Motor neuron (in vitro differentiated cells): ENCODE data around the gene STEAP1B. TPM values are rescaled to one million over a fixed set of nuclear protein-coding genes. Genes with fewer than 3 reads are reported as not detected.

Experiments
- ATAC-seq, 8 experiments: fragments of 200-7000 bp; cut with Tn5 transposase; replicated peaks in 6 of 8; 2 replicates each; pipeline ENCODE4 v1.8.0; 2021; ENCODE audit warnings: mild to moderate bottlenecking in 8 of 8, moderate library complexity in 8 of 8
- H3K27ac ChIP-seq, 2 donors: fragments of 250-450 bp; sonication (Bioruptor Pico); 2 replicates each; pipeline ENCODE4 v1.9.0; 2021; ENCODE audit warnings: antibody characterized with exemption in 2 of 2, mild to moderate bottlenecking in 2 of 2, moderate library complexity in 1 of 2
- H3K4me1 ChIP-seq, 2 donors: fragments of 250-450 bp; sonication (Bioruptor Pico); replicated peaks in 1 of 2; 2 replicates each; pipeline ENCODE4 v1.6.1; 2021; ENCODE audit warnings: antibody characterized with exemption in 2 of 2, mild to moderate bottlenecking in 2 of 2, moderate library complexity in 1 of 2
- H3K4me3 ChIP-seq, 5 donors: fragments of 250-450 bp; sonication (Bioruptor Pico); 2 replicates each; pipeline ENCODE4 v1.9.0; 2021; ENCODE audit warnings: antibody characterized with exemption in 5 of 5, mild to moderate bottlenecking in 5 of 5, moderate library complexity in 4 of 5
- WGBS, 10 experiments: fragments of 450-650 bp; shearing (Covaris generic); methylation state at CpG; one replicate each; pipeline ENCODE4 v1.0.0; 2022; 5-methylcytosine and 5-hydroxymethylcytosine counted together
- in situ Hi-C, 9 experiments: fragments of 400-800 bp; cut with MboI; loops; one replicate each; pipeline ENCODE4 v1.15.0; 2021; ENCODE audit warnings: low sequenced_read_pairs in 9 of 9, low pct_unique_long_range_greater_than_20kb in 2 of 9; ENCODE audit not compliant: unreplicated experiment in 9 of 9
- total RNA-seq, 8 experiments: library from RNA; unstranded; fragments of 300-600 nt; gene quantifications; 2 replicates each; pipeline versions ENCODE4 v1.2.3 to v1.2.4, GENCODE V29; 2022

STEAP1B gene
- total RNA-seq, 8 experiments from 2014 or later, result 0.11 to 5.3 (median 2.5) TPM

GRCh38 chr7:22419488-22419887 lies 80.5 kb downstream of the STEAP1B start:
- in situ Hi-C loops, result no loop called here
- Histone ChIP-seq H3K4me1 (no peaks in the 10 kb centered on the region), H3K4me3 (no peak overlapping the region), H3K27ac (no peak overlapping the region)
- no peak for ATAC-seq
- WGBS, 10 experiments, result 60 to 100% (median 94%) methylated on average over 1 to 6 of the region's 7 CpGs; no CpG with 5 or more reads in 3 of the 10 experiments

GRCh38 chr7:22418251-22419046 lies 81.5 kb downstream of the STEAP1B start:
- ATAC-seq, result no peak
- Histone ChIP-seq H3K4me3 (no peak overlapping the region), H3K4me1 (no peaks in the 10 kb centered on the region), H3K27ac (no peak overlapping the region)
- in situ Hi-C loops, result no loop called here
- 40 to 100% (median 70%) methylated on average over 1 to 6 of the region's 6 CpGs; no CpG with 5 or more reads in 3 of the 10 experiments for WGBS, 10 experiments

GRCh38 chr7:22417841-22418240 lies 82.1 kb downstream of the STEAP1B start:
- no peak overlapping the region for H3K27ac ChIP-seq
- no peak overlapping the region for H3K4me3 ChIP-seq
- in situ Hi-C loops, result no loop called here
- no peak for ATAC-seq
- WGBS, 10 experiments, result 70 to 100% (median 83%) methylated on average over 1 to 5 of the region's 5 CpGs; no CpG with 5 or more reads in 3 of the 10 experiments
- no peaks in the 10 kb centered on the region for H3K4me1 ChIP-seq

GRCh38 chr7:22417349-22417748 lies 82.6 kb downstream of the STEAP1B start:
- peak in 1 of 8 experiments; percentile 19 for ATAC-seq
- no peak overlapping the region for H3K27ac ChIP-seq
- WGBS, 10 experiments, result 0 to 100% (median 87%) methylated on average over 1 to 2 of the region's 2 CpGs; no CpG with 5 or more reads in 2 of the 10 experiments
- peaks cover 0 to 2% of the 10 kb centered on the region in 2 donors for H3K4me1 ChIP-seq
- in situ Hi-C loops, result no loop called here
- no peak overlapping the region for H3K4me3 ChIP-seq

- H3K27ac ChIP-seq, result no peak overlapping the region
- in situ Hi-C loops, result no loop called here
- H3K4me1 ChIP-seq, result peaks cover 0 to 8% of the 10 kb centered on the region in 2 donors
- no peak for ATAC-seq
- 60 to 100% (median 90%) methylated on average over 1 to 2 of the region's 2 CpGs; no CpG with 5 or more reads in 6 of the 10 experiments for WGBS, 10 experiments
- H3K4me3 ChIP-seq, result no peak overlapping the region
These were observed 85.6 kb downstream of the STEAP1B start for GRCh38 chr7:22414424-22414823.

GRCh38 chr7:22413211-22413610 lies 86.8 kb downstream of the STEAP1B start:
- 33 to 100% (median 87%) methylated on average over 1 to 2 of the region's 2 CpGs; no CpG with 5 or more reads in 4 of the 10 experiments for WGBS, 10 experiments

GRCh38 chr7:22411977-22412693 lies 87.9 kb downstream of the STEAP1B start:
- ATAC-seq, result no peak
- in situ Hi-C loops, result no loop called here
- Histone ChIP-seq H3K4me3 (no peak overlapping the region), H3K27ac (no peak overlapping the region), H3K4me1 (peaks cover 0 to 8% of the 10 kb centered on the region in 2 donors)
- WGBS, 10 experiments, result 24 to 100% (median 63%) methylated on average over 1 to 3 of the region's 4 CpGs; no CpG with 5 or more reads in 2 of the 10 experiments

More at GRCh38 chr7:22413211-22413610, 86.8 kb downstream of the STEAP1B start:
- in situ Hi-C loops, result no loop called here
- Histone ChIP-seq H3K4me3 (no peak overlapping the region), H3K27ac (no peak overlapping the region), H3K4me1 (peaks cover 0 to 8% of the 10 kb centered on the region in 2 donors)
- ATAC-seq, result no peak

- ATAC-seq, result peak in 1 of 8 experiments; percentile 19
- Histone ChIP-seq H3K27ac (no peak overlapping the region), H3K4me3 (no peak overlapping the region), H3K4me1 (no peaks in the 10 kb centered on the region)
- in situ Hi-C loops, result no loop called here
- 50 to 100% (median 93%) methylated on average over 1 to 4 of the region's 4 CpGs; no CpG with 5 or more reads in 3 of the 10 experiments for WGBS, 10 experiments
These were observed 93.3 kb downstream of the STEAP1B start for GRCh38 chr7:22406715-22407114.

- Histone ChIP-seq H3K27ac (no peak overlapping the region), H3K4me1 (no peaks in the 10 kb centered on the region), H3K4me3 (no peak overlapping the region)
- in situ Hi-C loops, result no loop called here
- WGBS, 10 experiments, result 30 to 100% (median 89%) methylated on average over 1 to 3 of the region's 3 CpGs; no CpG with 5 or more reads in 2 of the 10 experiments
- ATAC-seq, result no peak
These were observed 95.5 kb downstream of the STEAP1B start for GRCh38 chr7:22404421-22405023.

- Histone ChIP-seq H3K4me1 (no peaks in the 10 kb centered on the region), H3K27ac (no peak overlapping the region), H3K4me3 (no peak overlapping the region)
- no peak for ATAC-seq
- 60 to 100% (median 89%) methylated on average over 1 to 2 of the region's 2 CpGs for WGBS, 10 experiments
- in situ Hi-C loops, result no loop called here
These were observed 96.6 kb downstream of the STEAP1B start for GRCh38 chr7:22403344-22403743.

- 17 to 100% (median 80%) methylated on average over 1 of the region's 2 CpGs; no CpG with 5 or more reads in 5 of the 10 experiments for WGBS, 10 experiments
- Histone ChIP-seq H3K4me3 (no peak overlapping the region), H3K4me1 (no peaks in the 10 kb centered on the region), H3K27ac (no peak overlapping the region)
- in situ Hi-C loops, result no loop called here
- no peak for ATAC-seq
These were observed 97.7 kb downstream of the STEAP1B start for GRCh38 chr7:22402250-22402649.

GRCh38 chr7:22400936-22401553 lies 98.9 kb downstream of the STEAP1B start:
- no peak overlapping the region for H3K27ac ChIP-seq
- 33 to 100% (median 83%) methylated on average over 1 to 3 of the region's 3 CpGs; no CpG with 5 or more reads in 2 of the 10 experiments for WGBS, 10 experiments
- H3K4me1 ChIP-seq, result no peaks in the 10 kb centered on the region
- no peak for ATAC-seq
- H3K4me3 ChIP-seq, result no peak overlapping the region
- in situ Hi-C loops, result no loop called here
